Measurements from ENCODE around the gene MS4A15. TPM values are rescaled to one million over a fixed set of nuclear protein-coding genes. Genes with fewer than 3 reads are reported as not detected.

Gene MS4A15
- total and polyA plus RNA-seq, 9 of the 15 experiments (the other 6 are each of a cell fraction or from before 2014, with no cell fraction given) = not detected

DNA sequence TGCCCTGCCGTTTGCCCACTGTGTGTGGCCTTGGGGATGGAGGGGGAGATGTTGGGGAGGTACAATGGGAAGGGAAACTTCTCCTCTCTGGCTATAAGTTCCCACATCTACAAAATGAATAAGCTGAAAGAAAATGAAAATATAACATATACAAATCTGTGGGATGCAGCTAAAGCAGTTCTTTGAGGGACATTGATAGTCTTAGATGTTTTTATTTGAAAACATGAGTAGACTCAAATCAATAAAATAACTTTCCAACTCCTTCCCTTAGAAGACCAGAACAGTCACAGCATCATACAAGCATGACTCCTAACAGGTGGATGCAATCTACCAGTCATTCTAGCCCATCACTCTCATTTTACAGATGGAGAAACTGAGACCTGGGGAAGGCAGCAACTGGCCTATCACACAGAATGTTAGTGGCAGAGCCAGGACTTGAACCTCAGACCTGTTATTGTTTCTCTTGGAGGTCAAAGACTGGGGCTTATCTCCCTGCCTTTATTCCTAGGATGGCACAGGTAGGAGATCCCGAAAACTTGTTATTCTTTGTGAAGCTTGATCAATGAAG is 60.0 kb downstream of the MS4A15 start:
- Histone ChIP-seq H3K9ac (ENCODE audit: insufficient read depth in 1 of 2, low read depth in 2 of 2, low read length in 2 of 2) (no peak overlapping the region), H2AFZ (ENCODE audit: low read depth, low read length) (no peak overlapping the region), H4K20me1 (replicated peaks; ENCODE audit: control insufficient read depth, insufficient read depth, low read length) (0 out of 2 replicates have a peak, but pooled peaks cover 3% of the 10 kb centered on the region), H3K4me3 (no peak overlapping the region), H3K4me1 (replicated peaks in 1 of 2; ENCODE audit: control insufficient read depth in 2 of 2, insufficient read depth in 2 of 2, low read length in 2 of 2) (peaks cover 0 to under 1% of the 10 kb centered on the region in 2 experiments; a peak in 1 of 5 replicates), H3K4me2 (ENCODE audit: insufficient read depth, low read length) (no peak overlapping the region), H3K27me3 (ENCODE audit: control insufficient read depth in 2 of 2, insufficient read depth in 2 of 2, low read length in 2 of 2) (peaks cover 24 to 44% of the 10 kb centered on the region in 2 experiments; a peak in 4 of 5 replicates), H3K27ac (ENCODE audit: extremely low read depth, low read depth, low read length) (no peak overlapping the region), H3K79me2 (ENCODE audit: control insufficient read depth, insufficient read depth, low read length) (no peaks in the 10 kb centered on the region), H3K9me1 (ENCODE audit: control insufficient read depth, insufficient read depth, low read length) (peaks cover 6% of the 10 kb centered on the region), H3K36me3 (ENCODE audit: control insufficient read depth, insufficient read depth, low read length) (no peaks in the 10 kb centered on the region), H3K9me3 (replicated peaks; ENCODE audit: control insufficient read depth, insufficient read depth, low read depth, low read length) (no peaks in the 10 kb centered on the region; the same call in 1 of the 2 replicates)
- ATAC-seq = no peak
- TF ChIP-seq, protein P1, sequence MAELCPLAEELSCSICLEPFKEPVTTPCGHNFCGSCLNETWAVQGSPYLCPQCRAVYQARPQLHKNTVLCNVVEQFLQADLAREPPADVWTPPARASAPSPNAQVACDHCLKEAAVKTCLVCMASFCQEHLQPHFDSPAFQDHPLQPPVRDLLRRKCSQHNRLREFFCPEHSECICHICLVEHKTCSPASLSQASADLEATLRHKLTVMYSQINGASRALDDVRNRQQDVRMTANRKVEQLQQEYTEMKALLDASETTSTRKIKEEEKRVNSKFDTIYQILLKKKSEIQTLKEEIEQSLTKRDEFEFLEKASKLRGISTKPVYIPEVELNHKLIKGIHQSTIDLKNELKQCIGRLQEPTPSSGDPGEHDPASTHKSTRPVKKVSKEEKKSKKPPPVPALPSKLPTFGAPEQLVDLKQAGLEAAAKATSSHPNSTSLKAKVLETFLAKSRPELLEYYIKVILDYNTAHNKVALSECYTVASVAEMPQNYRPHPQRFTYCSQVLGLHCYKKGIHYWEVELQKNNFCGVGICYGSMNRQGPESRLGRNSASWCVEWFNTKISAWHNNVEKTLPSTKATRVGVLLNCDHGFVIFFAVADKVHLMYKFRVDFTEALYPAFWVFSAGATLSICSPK (IDR thresholded peaks at IDR 0.05; ENCODE audit: borderline replicate concordance) = no peak
- peak; percentile 60 for TF ChIP-seq RBM25 (IDR thresholded peaks at IDR 0.05; ENCODE audit: low read depth, low read length, severe bottlenecking)
- in situ Hi-C loops (cut with MboI) = no loop called here
- 0% methylated on average over 2 of the region's 2 CpGs for WGBS (ENCODE audit: insufficient coverage, low coverage, missing lambda C conversion rate)
- no peak for DNase-seq (ENCODE audit: extremely low read depth in 1 of 4, low spot score in 3 of 4)
- intact Hi-C loops (cut with micrococcal nuclease) = no loop called here
- no peak for FAIRE-seq
- CTCF ChIA-PET (ENCODE audit: low intra/inter-chr PET ratio) = no interaction called here
- POLR2A ChIA-PET = no interaction called here
- BruUV-seq (replicated peaks) = no TSS peak

DNA sequence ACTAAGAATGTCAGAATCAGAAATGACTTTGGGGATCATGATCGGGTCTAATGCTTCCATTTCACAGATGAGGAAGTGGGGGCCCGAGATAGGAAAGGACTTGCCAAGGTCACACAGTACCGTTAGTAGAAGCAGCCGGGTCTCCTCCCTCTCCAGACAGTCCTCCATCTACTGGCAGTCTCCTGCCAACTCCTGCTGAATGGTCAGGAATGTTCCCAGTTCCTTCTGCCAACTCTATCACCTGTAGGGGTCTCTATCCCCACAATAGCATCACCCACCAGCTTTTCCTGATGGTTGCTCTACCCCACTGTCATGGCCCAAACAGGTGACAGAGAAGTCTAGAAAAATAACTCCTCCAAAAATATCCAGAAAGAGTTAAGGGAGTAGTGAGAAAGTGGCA is 61.4 kb downstream of the MS4A15 start:
- TF ChIP-seq ZNF134 (CRISPR knock-in tag; conservative IDR thresholded peaks at IDR 0.05) (no peak), GTF2F1 (IDR thresholded peaks at IDR 0.05; ENCODE audit: low read depth, low read length) (no peak), MAFF (IDR thresholded peaks at IDR 0.05; ENCODE audit: low read length) (no peak), ESRRA (IDR thresholded peaks at IDR 0.05; ENCODE audit: borderline replicate concordance, low read depth) (peak; percentile 41; the same call in 1 of the 2 replicates), IRF2 (CRISPR knock-in tag; IDR thresholded peaks at IDR 0.05) (no peak)
- TF ChIP-seq, protein P2, sequence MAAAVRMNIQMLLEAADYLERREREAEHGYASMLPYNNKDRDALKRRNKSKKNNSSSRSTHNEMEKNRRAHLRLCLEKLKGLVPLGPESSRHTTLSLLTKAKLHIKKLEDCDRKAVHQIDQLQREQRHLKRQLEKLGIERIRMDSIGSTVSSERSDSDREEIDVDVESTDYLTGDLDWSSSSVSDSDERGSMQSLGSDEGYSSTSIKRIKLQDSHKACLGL (CRISPR knock-in tag; IDR thresholded peaks at IDR 0.05; ENCODE audit: borderline replicate concordance, poor library complexity, severe bottlenecking) = no peak
- TF ChIP-seq, protein P3, sequence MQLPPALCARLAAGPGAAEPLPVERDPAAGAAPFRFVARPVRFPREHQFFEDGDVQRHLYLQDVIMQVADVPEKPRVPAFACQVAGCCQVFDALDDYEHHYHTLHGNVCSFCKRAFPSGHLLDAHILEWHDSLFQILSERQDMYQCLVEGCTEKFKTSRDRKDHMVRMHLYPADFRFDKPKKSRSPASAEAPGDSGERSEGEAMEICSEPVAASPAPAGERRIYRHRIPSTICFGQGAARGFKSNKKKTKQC (CRISPR knock-in tag; IDR thresholded peaks at IDR 0.05) = no peak
- Histone ChIP-seq H3K27me3 (ENCODE audit: control insufficient read depth in 2 of 2, insufficient read depth in 2 of 2, low read length in 2 of 2) (peaks cover 25 to 47% of the 10 kb centered on the region in 2 experiments; a peak in 4 of 5 replicates), H3K4me1 (replicated peaks in 1 of 2; ENCODE audit: control insufficient read depth in 2 of 2, insufficient read depth in 2 of 2, low read length in 2 of 2) (peaks cover 0 to 7% of the 10 kb centered on the region in 2 experiments; a peak in 3 of 5 replicates), H3K4me2 (ENCODE audit: insufficient read depth, low read length) (no peak overlapping the region), H3K27ac (ENCODE audit: extremely low read depth, low read depth, low read length) (no peak overlapping the region), H3K9ac (ENCODE audit: insufficient read depth in 1 of 2, low read depth in 2 of 2, low read length in 2 of 2) (no peak overlapping the region), H3K9me3 (replicated peaks; ENCODE audit: control insufficient read depth, insufficient read depth, low read depth, low read length) (no peaks in the 10 kb centered on the region; the same call in 1 of the 2 replicates), H3K36me3 (ENCODE audit: control insufficient read depth, insufficient read depth, low read length) (no peaks in the 10 kb centered on the region), H3K79me2 (ENCODE audit: control insufficient read depth, insufficient read depth, low read length) (no peaks in the 10 kb centered on the region), H2AFZ (ENCODE audit: low read depth, low read length) (no peak overlapping the region), H4K20me1 (replicated peaks; ENCODE audit: control insufficient read depth, insufficient read depth, low read length) (0 out of 2 replicates have a peak, but pooled peaks cover 3% of the 10 kb centered on the region), H3K4me3 (no peak overlapping the region), H3K9me1 (ENCODE audit: control insufficient read depth, insufficient read depth, low read length) (peaks cover 6% of the 10 kb centered on the region)
- WGBS (ENCODE audit: insufficient coverage, low coverage, missing lambda C conversion rate) = 0% methylated on average over 4 of the region's 4 CpGs
- DNase-seq (ENCODE audit: extremely low read depth in 1 of 4, low spot score in 3 of 4) = peak in 1 of 4 experiments; percentile 20
- no peak for FAIRE-seq
- intact Hi-C loops (cut with micrococcal nuclease) (no loop called here), in situ Hi-C loops (cut with MboI) (no loop called here)
- ChIA-PET POLR2A (no interaction called here), CTCF (ENCODE audit: low intra/inter-chr PET ratio) (no interaction called here)
- ATAC-seq = no peak
- BruUV-seq (replicated peaks) = no TSS peak

All from K562 (cell line).